ENCODE measurements around the gene CACNA1F. TPM values are rescaled to one million over a fixed set of nuclear protein-coding genes. Genes with fewer than 3 reads are reported as not detected.

The CACNA1F gene
- total and polyA plus RNA-seq, 10 of the 15 experiments (the other 5 are each of a cell fraction or from before 2014, with no cell fraction given) = 0.01 to 0.32 (median 0.05) TPM; not detected in 5

GRCh38 chrX:49230500-49231232 lies 2.5 kb downstream of the CACNA1F start (continued):
- TF ChIP-seq, protein P1, sequence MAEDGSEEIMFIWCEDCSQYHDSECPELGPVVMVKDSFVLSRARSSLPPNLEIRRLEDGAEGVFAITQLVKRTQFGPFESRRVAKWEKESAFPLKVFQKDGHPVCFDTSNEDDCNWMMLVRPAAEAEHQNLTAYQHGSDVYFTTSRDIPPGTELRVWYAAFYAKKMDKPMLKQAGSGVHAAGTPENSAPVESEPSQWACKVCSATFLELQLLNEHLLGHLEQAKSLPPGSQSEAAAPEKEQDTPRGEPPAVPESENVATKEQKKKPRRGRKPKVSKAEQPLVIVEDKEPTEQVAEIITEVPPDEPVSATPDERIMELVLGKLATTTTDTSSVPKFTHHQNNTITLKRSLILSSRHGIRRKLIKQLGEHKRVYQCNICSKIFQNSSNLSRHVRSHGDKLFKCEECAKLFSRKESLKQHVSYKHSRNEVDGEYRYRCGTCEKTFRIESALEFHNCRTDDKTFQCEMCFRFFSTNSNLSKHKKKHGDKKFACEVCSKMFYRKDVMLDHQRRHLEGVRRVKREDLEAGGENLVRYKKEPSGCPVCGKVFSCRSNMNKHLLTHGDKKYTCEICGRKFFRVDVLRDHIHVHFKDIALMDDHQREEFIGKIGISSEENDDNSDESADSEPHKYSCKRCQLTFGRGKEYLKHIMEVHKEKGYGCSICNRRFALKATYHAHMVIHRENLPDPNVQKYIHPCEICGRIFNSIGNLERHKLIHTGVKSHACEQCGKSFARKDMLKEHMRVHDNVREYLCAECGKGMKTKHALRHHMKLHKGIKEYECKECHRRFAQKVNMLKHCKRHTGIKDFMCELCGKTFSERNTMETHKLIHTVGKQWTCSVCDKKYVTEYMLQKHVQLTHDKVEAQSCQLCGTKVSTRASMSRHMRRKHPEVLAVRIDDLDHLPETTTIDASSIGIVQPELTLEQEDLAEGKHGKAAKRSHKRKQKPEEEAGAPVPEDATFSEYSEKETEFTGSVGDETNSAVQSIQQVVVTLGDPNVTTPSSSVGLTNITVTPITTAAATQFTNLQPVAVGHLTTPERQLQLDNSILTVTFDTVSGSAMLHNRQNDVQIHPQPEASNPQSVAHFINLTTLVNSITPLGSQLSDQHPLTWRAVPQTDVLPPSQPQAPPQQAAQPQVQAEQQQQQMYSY (CRISPR knock-in tag; IDR thresholded peaks at IDR 0.05) = no peak
- TF ChIP-seq WRNIP1 (IDR thresholded peaks at IDR 0.05; ENCODE audit: borderline replicate concordance, low read depth, low read length) = no peak
- peak; percentile 29 to 33 (median 31); a peak in 5 of 6 replicates for TF ChIP-seq CTCF (IDR thresholded peaks at IDR 0.05 in 2 of 3, conservative IDR thresholded peaks at IDR 0.05 in 1 of 3; ENCODE audit: control insufficient read depth in 2 of 3, extremely low read depth in 1 of 3, insufficient read depth in 1 of 3, low read depth in 3 of 3, low read length in 3 of 3)
- TF ChIP-seq IKZF2 (IDR thresholded peaks at IDR 0.05) = no peak
- TF ChIP-seq, protein P2, sequence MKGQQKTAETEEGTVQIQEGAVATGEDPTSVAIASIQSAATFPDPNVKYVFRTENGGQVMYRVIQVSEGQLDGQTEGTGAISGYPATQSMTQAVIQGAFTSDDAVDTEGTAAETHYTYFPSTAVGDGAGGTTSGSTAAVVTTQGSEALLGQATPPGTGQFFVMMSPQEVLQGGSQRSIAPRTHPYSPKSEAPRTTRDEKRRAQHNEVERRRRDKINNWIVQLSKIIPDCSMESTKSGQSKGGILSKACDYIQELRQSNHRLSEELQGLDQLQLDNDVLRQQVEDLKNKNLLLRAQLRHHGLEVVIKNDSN (IDR thresholded peaks at IDR 0.05; ENCODE audit: borderline replicate concordance, extremely low read length, insufficient read depth, low read depth, low read length) = no peak
- TF ChIP-seq EGR1 (IDR thresholded peaks at IDR 0.05; ENCODE audit: borderline replicate concordance in 1 of 2, low read depth in 2 of 2, low read length in 2 of 2) = 0 out of 3 replicates have a peak, but pooled peaks of 1 of the 2 experiments have one; percentile 31
- no peak for TF ChIP-seq FOXM1 (IDR thresholded peaks at IDR 0.05; ENCODE audit: low read depth, low read length)
- TF ChIP-seq, protein P3, sequence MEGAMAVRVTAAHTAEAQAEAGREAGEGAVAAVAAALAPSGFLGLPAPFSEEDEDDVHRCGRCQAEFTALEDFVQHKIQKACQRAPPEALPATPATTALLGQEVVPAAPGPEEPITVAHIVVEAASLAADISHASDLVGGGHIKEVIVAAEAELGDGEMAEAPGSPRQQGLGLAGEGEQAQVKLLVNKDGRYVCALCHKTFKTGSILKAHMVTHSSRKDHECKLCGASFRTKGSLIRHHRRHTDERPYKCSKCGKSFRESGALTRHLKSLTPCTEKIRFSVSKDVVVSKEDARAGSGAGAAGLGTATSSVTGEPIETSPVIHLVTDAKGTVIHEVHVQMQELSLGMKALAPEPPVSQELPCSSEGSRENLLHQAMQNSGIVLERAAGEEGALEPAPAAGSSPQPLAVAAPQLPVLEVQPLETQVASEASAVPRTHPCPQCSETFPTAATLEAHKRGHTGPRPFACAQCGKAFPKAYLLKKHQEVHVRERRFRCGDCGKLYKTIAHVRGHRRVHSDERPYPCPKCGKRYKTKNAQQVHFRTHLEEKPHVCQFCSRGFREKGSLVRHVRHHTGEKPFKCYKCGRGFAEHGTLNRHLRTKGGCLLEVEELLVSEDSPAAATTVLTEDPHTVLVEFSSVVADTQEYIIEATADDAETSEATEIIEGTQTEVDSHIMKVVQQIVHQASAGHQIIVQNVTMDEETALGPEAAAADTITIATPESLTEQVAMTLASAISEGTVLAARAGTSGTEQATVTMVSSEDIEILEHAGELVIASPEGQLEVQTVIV (IDR thresholded peaks at IDR 0.05; ENCODE audit: borderline replicate concordance, partially characterized antibody) = no peak
- no peak for TF ChIP-seq SREBF1 (IDR thresholded peaks at IDR 0.05; ENCODE audit: low read length)
- no peak for TF ChIP-seq MYC (IDR thresholded peaks at IDR 0.05; ENCODE audit: insufficient read depth, insufficient read length, insufficient replicate concordance, low read length, severe bottlenecking)
- TF ChIP-seq NRF1 (conservative IDR thresholded peaks at IDR 0.05; ENCODE audit: low read depth, low read length) = no peak
- TF ChIP-seq TBL1XR1 (IDR thresholded peaks at IDR 0.05; ENCODE audit: low read depth, low read length) = no peak
- no peak for TF ChIP-seq IRF4 (IDR thresholded peaks at IDR 0.05; ENCODE audit: low read depth, low read length)
- no peak for TF ChIP-seq ESRRA (IDR thresholded peaks at IDR 0.05; ENCODE audit: low read length)
- no peak for TF ChIP-seq TAF1 (IDR thresholded peaks at IDR 0.05; ENCODE audit: borderline replicate concordance, low read depth, low read length)
- no peak for TF ChIP-seq RB1 (IDR thresholded peaks at IDR 0.05; ENCODE audit: borderline replicate concordance)
- TF ChIP-seq JUNB (IDR thresholded peaks at IDR 0.05) = no peak
- no peak for TF ChIP-seq BCL11A (IDR thresholded peaks at IDR 0.05; ENCODE audit: low read depth, low read length)
- TF ChIP-seq HDAC6 (IDR thresholded peaks at IDR 0.05; ENCODE audit: unreplicated experiment) = no peak
- no peak; the same call in 1 of the 2 replicates for TF ChIP-seq RAD21 (IDR thresholded peaks at IDR 0.05; ENCODE audit: insufficient read depth, low read depth, low read length)

Measured in GM12878 (cell line).